DMS153 (cell line): ENCODE data around the gene IST1.
"Not testable (repeated sequence)": the region's sequence is repeated elsewhere in the genome, so short reads cannot be mapped to it uniquely, and the experiment has no call there.

ENCODE experiments used
- DNase-seq: peaks from one replicate; lab custom pipeline; 2025; lab: John Stamatoyannopoulos, UW

IST1 gene

GRCh38 chr16:71882505-71883167 lies 12.7 kb upstream of the IST1 start:
- DNase-seq = peak; percentile 27

GRCh38 chr16:71883168-71883848 lies 12.0 kb upstream of the IST1 start:
- DNase-seq = no peak

- DNase-seq = peak; percentile 53
These were observed 11.3 kb upstream of the IST1 start, which contains the start of gene ZNF821 for GRCh38 chr16:71883849-71884638. TSS of gene ZNF821 (minus strand) at chr16:71884182. CDS start at chr16:71879946, 4,236 bp downstream.

GRCh38 chr16:71885261-71885650 lies 10.1 kb upstream of the IST1 start:
- DNase-seq = no peak

- DNase-seq = no peak
These were observed 6.2 kb upstream of the IST1 start for GRCh38 chr16:71889147-71889546.

- no peak for DNase-seq
These were observed 1.5 kb upstream of the IST1 start for GRCh38 chr16:71893888-71894228.

GRCh38 chr16:71894229-71894920 lies 956 bp upstream of the IST1 start:
- DNase-seq = peak; percentile 20

GRCh38 chr16:71895679-71896365 lies 491 bp downstream of the IST1 start:
- DNase-seq = no peak

- no peak for DNase-seq
These were observed 1.5 kb downstream of the IST1 start for GRCh38 chr16:71896764-71897368.

GRCh38 chr16:71899171-71899570 lies 3.8 kb downstream of the IST1 start:
- no peak for DNase-seq

GRCh38 chr16:71902656-71903365 lies 7.5 kb downstream of the IST1 start:
- no peak for DNase-seq

- no peak for DNase-seq
These were observed 8.3 kb downstream of the IST1 start for GRCh38 chr16:71903608-71904007.

- no peak for DNase-seq
These were observed 8.9 kb downstream of the IST1 start for GRCh38 chr16:71904239-71904638.

GRCh38 chr16:71905765-71906164 lies 10.4 kb downstream of the IST1 start:
- not testable (repeated sequence) for DNase-seq

- no peak for DNase-seq
These were observed 15.8 kb downstream of the IST1 start for GRCh38 chr16:71911121-71911520.

GRCh38 chr16:71912534-71913275 lies 17.4 kb downstream of the IST1 start:
- DNase-seq = no peak

- no peak for DNase-seq
These were observed 19.5 kb downstream of the IST1 start for GRCh38 chr16:71914802-71915201.

- no peak for DNase-seq
These were observed 20.0 kb downstream of the IST1 start for GRCh38 chr16:71915350-71915749.

GRCh38 chr16:71916397-71916920 lies 21.1 kb downstream of the IST1 start:
- DNase-seq = no peak

GRCh38 chr16:71917900-71918299 lies 22.6 kb downstream of the IST1 start:
- DNase-seq = no peak
